MCF 10A (cell line): Measurements from ENCODE around the gene PPP2R1A. TPM values are rescaled to one million over a fixed set of nuclear protein-coding genes. Genes with fewer than 3 reads are reported as not detected.
"Not testable (repeated sequence)": the region's sequence is repeated elsewhere in the genome, so short reads cannot be mapped to it uniquely, and the experiment has no call there.

Experiments
- BruUV-seq: library from RNA; stranded (reverse); fragments of 400-500 nt; replicated peaks from 2 replicates; lab custom pipeline; 2021; lab: Mats Ljungman, UMichigan
- CTCF ChIA-PET: fragments of 300-600 bp; sonication (Branson Sonifier 250); formaldehyde crosslinking; extraction: SDS; loops from one replicate; lab custom pipeline; 2021; ENCODE audit warnings: antibody characterized with exemption, inconsistent platforms; lab: Yijun Ruan, JAX
- POLR2A ChIA-PET: fragments of 300-600, 350-650 bp; sonication (Branson Sonifier 250); formaldehyde crosslinking; extraction: SDS; loops from one replicate; lab custom pipeline; 2020; ENCODE audit warnings: antibody characterized with exemption, inconsistent platforms; lab: Yijun Ruan, JAX
- DNase-seq: peaks from one replicate; pipeline ENCODE4 v3.0.0-alpha.2; 2018; ENCODE audit not compliant: unreplicated experiment
- H3K27ac Mint-ChIP-seq: one replicate; pipeline ENCODE4 v1.8.0; 2022; ENCODE audit warnings: mild to moderate bottlenecking, low read depth, mixed read lengths; ENCODE audit not compliant: unreplicated experiment
- H3K27me3 Mint-ChIP-seq: one replicate; pipeline ENCODE4 v1.8.0; 2022; ENCODE audit warnings: mixed read lengths; ENCODE audit not compliant: insufficient read depth, unreplicated experiment
- H3K36me3 Mint-ChIP-seq: one replicate; pipeline ENCODE4 v1.8.0; 2022; ENCODE audit warnings: mild to moderate bottlenecking, moderate library complexity, mixed read lengths; ENCODE audit not compliant: insufficient read depth, unreplicated experiment
- H3K4me1 Mint-ChIP-seq: one replicate; pipeline ENCODE4 v1.8.0; 2022; ENCODE audit warnings: mixed read lengths; ENCODE audit not compliant: insufficient read depth, unreplicated experiment
- H3K4me3 Mint-ChIP-seq: one replicate; pipeline ENCODE4 v1.8.0; 2022; ENCODE audit warnings: mild to moderate bottlenecking, moderate library complexity, mixed read lengths; ENCODE audit not compliant: unreplicated experiment
- H3K9me3 Mint-ChIP-seq: one replicate; pipeline ENCODE4 v1.8.0; 2022; ENCODE audit warnings: mixed read lengths; ENCODE audit not compliant: unreplicated experiment
- intact Hi-C: fragments of 100-400 bp; cut with micrococcal nuclease; formaldehyde crosslinking; loops from 2 replicates; pipeline ENCODE4 v1.14.1; 2022
- total RNA-seq: library from RNA; stranded (reverse); gene quantifications from 2 replicates; pipeline ENCODE4 v1.2.3, GENCODE V29; 2022
- TF ChIP-seq, protein P1 (sequence below): fragments of 200-600 bp; IDR thresholded peaks from one replicate; pipeline ENCODE4 v1.8.0; 2022; ENCODE audit warnings: antibody characterized with exemption, mild to moderate bottlenecking; ENCODE audit not compliant: unreplicated experiment

Gene PPP2R1A
- total RNA-seq, 1 experiment from 2014 or later, result 194 TPM

DNA sequence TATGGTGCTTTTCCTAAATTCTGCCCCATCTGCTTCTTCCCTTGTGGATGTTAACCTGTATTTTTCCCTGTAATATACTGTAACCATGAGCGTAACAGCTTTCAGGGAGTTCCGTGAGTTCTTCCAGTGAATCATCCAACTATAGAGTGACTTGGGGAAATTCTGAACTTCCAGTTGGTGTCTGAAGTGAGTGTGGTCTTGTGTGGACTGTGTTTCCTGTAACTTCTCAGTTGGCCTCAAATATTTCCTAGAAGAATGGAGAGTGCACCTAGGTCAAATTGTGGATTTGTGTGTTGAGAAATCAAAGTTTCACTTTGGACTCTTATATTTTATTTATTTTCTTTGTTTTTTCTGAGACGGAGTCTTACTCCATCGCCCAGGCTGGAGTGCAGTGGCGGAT is 68.6 kb downstream of the PPP2R1A start:
- no TSS peak for BruUV-seq
- Mint-ChIP-seq H3K27ac (no peak overlapping the region), H3K4me1 (no peaks in the 10 kb centered on the region), H3K36me3 (no peaks in the 10 kb centered on the region), H3K4me3 (no peak overlapping the region), H3K27me3 (no peaks in the 10 kb centered on the region), H3K9me3 (peaks cover 17% of the 10 kb centered on the region)
- POLR2A ChIA-PET, result no interaction called here
- CTCF ChIA-PET, result interaction anchor here (0.5 to 1.8 kb wide), 2 partner anchors 21 to 637 kb away, joined by 3 to 8 read pairs; no protein-coding TSS in a partner anchor
- intact Hi-C loops, result no loop called here
- TF ChIP-seq, protein P1, sequence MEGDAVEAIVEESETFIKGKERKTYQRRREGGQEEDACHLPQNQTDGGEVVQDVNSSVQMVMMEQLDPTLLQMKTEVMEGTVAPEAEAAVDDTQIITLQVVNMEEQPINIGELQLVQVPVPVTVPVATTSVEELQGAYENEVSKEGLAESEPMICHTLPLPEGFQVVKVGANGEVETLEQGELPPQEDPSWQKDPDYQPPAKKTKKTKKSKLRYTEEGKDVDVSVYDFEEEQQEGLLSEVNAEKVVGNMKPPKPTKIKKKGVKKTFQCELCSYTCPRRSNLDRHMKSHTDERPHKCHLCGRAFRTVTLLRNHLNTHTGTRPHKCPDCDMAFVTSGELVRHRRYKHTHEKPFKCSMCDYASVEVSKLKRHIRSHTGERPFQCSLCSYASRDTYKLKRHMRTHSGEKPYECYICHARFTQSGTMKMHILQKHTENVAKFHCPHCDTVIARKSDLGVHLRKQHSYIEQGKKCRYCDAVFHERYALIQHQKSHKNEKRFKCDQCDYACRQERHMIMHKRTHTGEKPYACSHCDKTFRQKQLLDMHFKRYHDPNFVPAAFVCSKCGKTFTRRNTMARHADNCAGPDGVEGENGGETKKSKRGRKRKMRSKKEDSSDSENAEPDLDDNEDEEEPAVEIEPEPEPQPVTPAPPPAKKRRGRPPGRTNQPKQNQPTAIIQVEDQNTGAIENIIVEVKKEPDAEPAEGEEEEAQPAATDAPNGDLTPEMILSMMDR, result no peak
- no peak for DNase-seq

DNA sequence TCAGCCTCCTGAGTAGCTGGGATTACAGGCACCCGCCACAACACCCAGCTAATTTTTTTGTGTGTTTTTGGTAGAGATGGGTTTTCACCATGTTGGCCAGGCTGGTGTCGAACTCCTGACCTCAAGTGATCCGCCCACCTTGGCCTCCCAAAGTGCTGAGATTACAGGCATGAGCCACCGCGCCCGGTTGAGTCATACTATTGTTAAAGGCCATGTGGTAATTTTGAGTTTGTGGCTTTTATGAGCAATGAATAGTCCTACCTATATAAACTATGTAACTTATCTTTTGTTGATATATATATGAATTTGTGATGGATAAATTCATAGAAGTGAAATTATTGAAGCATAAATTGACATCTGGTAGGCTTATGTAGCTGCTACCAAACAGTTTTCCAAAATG is 75.7 kb downstream of the PPP2R1A start:
- H3K27ac Mint-ChIP-seq, H3K4me3 Mint-ChIP-seq, BruUV-seq, H3K27me3 Mint-ChIP-seq, H3K4me1 Mint-ChIP-seq, intact Hi-C loops, H3K9me3 Mint-ChIP-seq, CTCF ChIA-PET, H3K36me3 Mint-ChIP-seq: not testable (repeated sequence)
- POLR2A ChIA-PET, result interaction anchor here (0.9 to 1.0 kb wide), 2 partner anchors 171 to 470 kb away, joined by 3 read pairs; no protein-coding TSS in a partner anchor
- peak; percentile 19 for DNase-seq

DNA sequence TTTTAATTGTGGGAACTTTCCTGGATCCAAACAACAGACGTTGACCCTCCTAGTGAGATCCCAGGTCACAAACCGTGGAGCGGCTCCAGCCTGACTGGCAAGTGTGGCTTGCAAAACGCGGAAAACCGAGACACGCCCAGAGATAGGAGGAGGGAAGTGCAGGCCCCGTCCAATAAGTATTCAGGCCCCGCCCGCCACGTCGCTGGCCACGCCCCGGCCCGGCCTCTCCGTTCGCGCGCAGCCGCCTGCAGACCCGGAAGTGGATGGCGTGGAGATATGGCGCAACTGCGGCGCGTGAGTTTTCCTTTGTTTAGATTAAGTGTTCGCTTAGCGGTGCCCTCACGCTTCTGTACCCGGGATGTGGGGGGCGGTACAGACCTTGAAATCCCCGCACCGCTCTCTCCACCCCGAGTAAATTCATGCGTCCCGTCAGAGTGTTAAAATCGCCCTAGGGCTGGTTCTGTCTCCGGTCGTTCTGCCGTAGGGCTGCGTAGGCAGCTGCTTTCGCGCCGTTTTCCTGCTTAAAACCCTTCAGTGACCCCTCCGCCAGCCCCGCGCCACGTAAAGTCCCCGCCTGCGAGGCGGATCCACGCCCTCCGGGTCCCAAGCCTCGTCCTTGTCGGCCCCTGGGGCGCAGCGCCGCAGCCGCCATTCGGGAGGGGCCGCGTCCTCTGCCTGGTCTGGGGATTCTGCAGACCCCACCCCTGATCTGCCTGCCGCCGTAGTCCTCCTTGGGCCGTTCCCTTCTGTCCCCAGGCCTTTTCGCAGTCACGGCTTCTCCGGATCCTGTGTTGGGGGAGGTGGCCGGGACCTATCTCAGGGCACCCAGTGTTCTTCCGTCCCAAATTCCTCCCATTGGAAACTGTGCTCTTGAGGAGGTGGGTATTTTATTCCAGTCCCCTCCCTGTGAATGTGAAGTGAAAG is 79.7 kb downstream of the PPP2R1A start, which contains the start of gene ZNF766:
Gene ZNF766 (plus strand): TSS at position 250 of the 924 bp plus-strand sequence. CDS start 27 bp downstream, at position 277.
- TF ChIP-seq, protein P1, result no peak
- intact Hi-C loops, result no loop called here
- Mint-ChIP-seq H3K4me1 (peaks cover 10% of the 10 kb centered on the region), H3K4me3 (peak within 1 kb of the TSS; percentile 83), H3K27ac (peak within 1 kb of the TSS; percentile 92), H3K27me3 (no peaks in the 10 kb centered on the region), H3K9me3 (peaks cover 24% of the 10 kb centered on the region), H3K36me3 (peaks cover 6% of the 10 kb centered on the region)
- ChIA-PET CTCF (interaction anchor here (1.1 kb wide), 2 partner anchors 23 to 477 kb away, joined by 3 to 4 read pairs; no protein-coding TSS in a partner anchor), POLR2A (interaction anchor here (0.6 to 1.2 kb wide), 8 partner anchors 22 to 1846 kb away, joined by 3 to 4 read pairs (median 3); partner anchors contain the start of genes PPP2R1A, PRPF31, TFPT and ZNF615)
- peak; percentile 94 for DNase-seq
- TSS peak; percentile 82 for BruUV-seq

DNA sequence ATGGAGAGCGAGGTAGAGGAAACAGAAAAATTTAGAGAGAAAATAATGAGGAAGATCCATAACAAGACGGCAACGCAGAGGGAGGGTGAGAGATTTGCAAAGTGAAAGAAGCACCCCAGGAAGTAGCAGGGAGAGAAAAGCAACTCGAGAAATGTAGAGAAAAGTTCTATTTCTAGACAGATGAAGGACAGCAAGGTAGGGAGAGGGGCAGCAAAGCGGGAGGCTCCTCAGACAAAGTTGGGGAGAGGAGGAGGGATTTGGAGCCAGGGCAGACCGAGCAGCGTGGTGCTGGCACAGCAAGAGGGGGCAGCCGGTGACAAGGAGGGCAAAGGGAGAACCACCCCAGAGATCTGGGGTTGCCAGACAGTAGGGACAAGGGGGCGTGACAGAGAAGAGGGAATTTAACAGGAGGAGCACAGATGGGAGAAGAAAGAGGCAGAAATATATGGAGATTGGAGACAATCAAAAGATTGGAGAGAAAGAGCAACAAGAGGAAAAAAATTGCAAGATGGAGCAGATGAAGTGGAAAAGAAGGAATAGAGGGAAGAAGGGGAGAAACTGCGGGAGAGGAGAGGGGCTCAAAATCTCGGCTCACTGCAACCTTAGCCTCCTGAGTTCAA is 80.5 kb downstream of the PPP2R1A start:
- intact Hi-C loops, result no loop called here
- no TSS peak for BruUV-seq
- ChIA-PET CTCF (no interaction called here), POLR2A (no interaction called here)
- H3K4me3 Mint-ChIP-seq, result peak overlapping the region; percentile 83
- H3K27me3 Mint-ChIP-seq, result no peaks in the 10 kb centered on the region
- H3K36me3 Mint-ChIP-seq, result peaks cover 6% of the 10 kb centered on the region
- H3K9me3 Mint-ChIP-seq, result peaks cover 25% of the 10 kb centered on the region
- H3K27ac Mint-ChIP-seq, result peak overlapping the region; percentile 92
- DNase-seq, result no peak
- peaks cover 10% of the 10 kb centered on the region for H3K4me1 Mint-ChIP-seq
- TF ChIP-seq, protein P1, result no peak
